ENCODE measurements around the gene S100A9.
"Not testable (repeated sequence)": the region's sequence is repeated elsewhere in the genome, so short reads cannot be mapped to it uniquely, and the experiment has no call there.

The S100A9 gene

GRCh38 chr1:153346077-153346723 lies 11.5 kb upstream of the S100A9 start:
- ChIA-PET POLR2A (no interaction called here), CTCF (interaction anchor here (2.2 kb wide), 1 partner anchor 148 kb away, joined by 5 read pairs; no protein-coding TSS in a partner anchor)
- Histone ChIP-seq H3K4me1 (ENCODE audit: control insufficient read depth, insufficient read depth, low read length) (no peaks in the 10 kb centered on the region), H3K9me3 (ENCODE audit: control insufficient read depth, insufficient read depth, low read depth, low read length) (no peaks in the 10 kb centered on the region), H3K27ac (ENCODE audit: extremely low read depth, low read depth, low read length) (no peak overlapping the region), H3K36me3 (ENCODE audit: control insufficient read depth in 2 of 2, insufficient read depth in 1 of 2, low read length in 2 of 2) (no peaks in the 10 kb centered on the region), H3K4me3 (ENCODE audit: low read depth, low read length) (no peak overlapping the region)
- TF ChIP-seq KLF1 (tag by site-specific recombination; IDR thresholded peaks at IDR 0.05) = no peak
- TF ChIP-seq ZBTB17 (tag by site-specific recombination; IDR thresholded peaks at IDR 0.05) = no peak
- no peak for TF ChIP-seq ZSCAN5A (tag by site-specific recombination; IDR thresholded peaks at IDR 0.05)

- H3K4me3 ChIP-seq (ENCODE audit: low read depth, low read length); H3K27ac ChIP-seq (ENCODE audit: extremely low read depth, low read depth, low read length); H3K36me3 ChIP-seq (ENCODE audit: control insufficient read depth in 2 of 2, insufficient read depth in 1 of 2, low read length in 2 of 2); H3K9me3 ChIP-seq (ENCODE audit: control insufficient read depth, insufficient read depth, low read depth, low read length); POLR2A ChIA-PET; H3K4me1 ChIP-seq (ENCODE audit: control insufficient read depth, insufficient read depth, low read length): not testable (repeated sequence)
- CTCF ChIA-PET = interaction anchor here (0.6 to 0.7 kb wide), 3 partner anchors 164 to 684 kb away, joined by 3 read pairs; no protein-coding TSS in a partner anchor
Observed at GRCh38 chr1:153347049-153347448, 10.6 kb upstream of the S100A9 start.

- no peaks in the 10 kb centered on the region for H3K36me3 ChIP-seq (ENCODE audit: control insufficient read depth in 2 of 2, insufficient read depth in 1 of 2, low read length in 2 of 2)
- no peaks in the 10 kb centered on the region for H3K9me3 ChIP-seq (ENCODE audit: control insufficient read depth, insufficient read depth, low read depth, low read length)
- H3K4me3 ChIP-seq (ENCODE audit: low read depth, low read length) = no peak overlapping the region
- POLR2A ChIA-PET = no interaction called here
- H3K27ac ChIP-seq (ENCODE audit: extremely low read depth, low read depth, low read length) = no peak overlapping the region
- no peaks in the 10 kb centered on the region for H3K4me1 ChIP-seq (ENCODE audit: control insufficient read depth, insufficient read depth, low read length)
- no peak for TF ChIP-seq SP7 (tag by site-specific recombination; IDR thresholded peaks at IDR 0.05)
- TF ChIP-seq ZNF626 (tag by site-specific recombination; IDR thresholded peaks at IDR 0.05) = no peak
- TF ChIP-seq YY2 (tag by site-specific recombination; IDR thresholded peaks at IDR 0.05) = no peak
- TF ChIP-seq ZNF677 (tag by site-specific recombination; IDR thresholded peaks at IDR 0.05) = no peak
- no peak for TF ChIP-seq TRIM28 (IDR thresholded peaks at IDR 0.05; ENCODE audit: borderline replicate concordance, low read length)
- no peak for TF ChIP-seq ZNF362 (tag by site-specific recombination; IDR thresholded peaks at IDR 0.05)
- no peak for TF ChIP-seq KLF10 (tag by site-specific recombination; IDR thresholded peaks at IDR 0.05)
- TF ChIP-seq PRDM6 (tag by site-specific recombination; IDR thresholded peaks at IDR 0.05) = no peak
- no peak for TF ChIP-seq ZNF600 (tag by site-specific recombination; IDR thresholded peaks at IDR 0.05)
- TF ChIP-seq ZNF704 (tag by site-specific recombination; IDR thresholded peaks at IDR 0.05) = no peak
- TF ChIP-seq PRDM4 (tag by site-specific recombination; IDR thresholded peaks at IDR 0.05) = no peak
- TF ChIP-seq ZNF558 (tag by site-specific recombination; IDR thresholded peaks at IDR 0.05) = no peak
- no peak for TF ChIP-seq ZNF514 (tag by site-specific recombination; IDR thresholded peaks at IDR 0.05)
- TF ChIP-seq HOXA7 (CRISPR knock-in tag; IDR thresholded peaks at IDR 0.05; ENCODE audit: borderline replicate concordance) = no peak
- CTCF ChIA-PET = interaction anchor here (0.6 to 11.6 kb wide), 6 partner anchors 44 to 250 kb away, joined by 3 to 259 read pairs (median 3); no protein-coding TSS in a partner anchor
Observed at GRCh38 chr1:153347856-153348255, 9.8 kb upstream of the S100A9 start.
